Activated CD8-positive, alpha-beta memory T cell treated with anti-CD3 and anti-CD28 coated beads, Interleukin-2, amount 50 U/mL, for 4 hours (primary cell): ENCODE results near the gene HIC2.
"Not testable (repeated sequence)": the region's sequence is repeated elsewhere in the genome, so short reads cannot be mapped to it uniquely, and the experiment has no call there.

Source experiments
- DNase-seq: peaks from one replicate; pipeline ENCODE4 v3.0.0-alpha.2; 2020

Gene HIC2

GRCh38 chr22:21417227-21417746 is at the start of gene HIC2:
HIC2 (plus strand) TSS chr22:21417371; CDS start chr22:21442832, 25,461 bp downstream.
- DNase-seq = not testable (repeated sequence)

GRCh38 chr22:21368603-21369310 is 48.4 kb upstream of the HIC2 start:
- not testable (repeated sequence) for DNase-seq

- DNase-seq = not testable (repeated sequence)
Observed at GRCh38 chr22:21375880-21376279, 41.3 kb upstream of the HIC2 start.

- not testable (repeated sequence) for DNase-seq
Observed at GRCh38 chr22:21383701-21384467, 33.3 kb upstream of the HIC2 start, which contains the start of gene RIMBP3B. RIMBP3B (plus strand) TSS chr22:21383751; CDS start chr22:21383859, 108 bp downstream.

- not testable (repeated sequence) for DNase-seq
Observed at GRCh38 chr22:21384468-21385357, 32.5 kb upstream of the HIC2 start.

- not testable (repeated sequence) for DNase-seq
Observed at GRCh38 chr22:21389480-21389879, 27.7 kb upstream of the HIC2 start.

- not testable (repeated sequence) for DNase-seq
Observed at GRCh38 chr22:21390013-21390412, 27.2 kb upstream of the HIC2 start.

- not testable (repeated sequence) for DNase-seq
Observed at GRCh38 chr22:21394613-21395012, 22.6 kb upstream of the HIC2 start.

- not testable (repeated sequence) for DNase-seq
Observed at GRCh38 chr22:21401197-21401969, 15.8 kb upstream of the HIC2 start.

GRCh38 chr22:21402763-21403314 is 14.3 kb upstream of the HIC2 start:
- not testable (repeated sequence) for DNase-seq

GRCh38 chr22:21407139-21407538 is 10.0 kb upstream of the HIC2 start:
- DNase-seq = not testable (repeated sequence)

GRCh38 chr22:21407792-21408191 is 9.4 kb upstream of the HIC2 start:
- not testable (repeated sequence) for DNase-seq

- DNase-seq = not testable (repeated sequence)
Observed at GRCh38 chr22:21416375-21416774, 796 bp upstream of the HIC2 start.

- not testable (repeated sequence) for DNase-seq
Observed at GRCh38 chr22:21417853-21418252, 682 bp downstream of the HIC2 start.

- DNase-seq = not testable (repeated sequence)
Observed at GRCh38 chr22:21418974-21419638, 1.9 kb downstream of the HIC2 start.

- not testable (repeated sequence) for DNase-seq
Observed at GRCh38 chr22:21420180-21420763, 3.1 kb downstream of the HIC2 start.

GRCh38 chr22:21424084-21424709 is 7.0 kb downstream of the HIC2 start:
- DNase-seq = not testable (repeated sequence)

- DNase-seq = not testable (repeated sequence)
Observed at GRCh38 chr22:21434378-21435233, 17.4 kb downstream of the HIC2 start.
